HG03457 (cell line): ENCODE measurements around the gene FABP1.

ENCODE experiments used
- ATAC-seq: cut with Tn5 transposase; IDR thresholded peaks from one replicate; pipeline ENCODE4 v1.9.1; 2021; ENCODE audit warnings: moderate number of reproducible peaks; ENCODE audit not compliant: unreplicated experiment

Gene FABP1

GRCh38 chr2:88085099-88085498 is 42.8 kb downstream of the FABP1 start:
- no peak for ATAC-seq

GRCh38 chr2:88082781-88083180 is 45.1 kb downstream of the FABP1 start:
- ATAC-seq = no peak

GRCh38 chr2:88081924-88082608 is 45.8 kb downstream of the FABP1 start:
- no peak for ATAC-seq

GRCh38 chr2:88080545-88080944 is 47.3 kb downstream of the FABP1 start:
- ATAC-seq = no peak

- no peak for ATAC-seq
Observed at GRCh38 chr2:88078643-88079172, 49.2 kb downstream of the FABP1 start.

GRCh38 chr2:88077080-88077479 is 50.8 kb downstream of the FABP1 start:
- ATAC-seq = no peak

GRCh38 chr2:88074854-88075292 is 53.0 kb downstream of the FABP1 start:
- ATAC-seq = no peak

GRCh38 chr2:88074150-88074549 is 53.7 kb downstream of the FABP1 start:
- no peak for ATAC-seq
